LoVo (cell line): ENCODE data around the gene DTHD1.

Source experiments
- DNase-seq: peaks from one replicate; pipeline ENCODE4 v3.0.0-alpha.2; 2016; ENCODE audit warnings: low spot score

The DTHD1 gene

GRCh38 chr4:36313703-36314102 is 32.3 kb downstream of the DTHD1 start:
- no peak for DNase-seq

GRCh38 chr4:36316607-36317006 is 35.2 kb downstream of the DTHD1 start:
- DNase-seq: no peak

- DNase-seq: no peak
These were observed 36.3 kb downstream of the DTHD1 start for GRCh38 chr4:36317721-36318120.

DNA sequence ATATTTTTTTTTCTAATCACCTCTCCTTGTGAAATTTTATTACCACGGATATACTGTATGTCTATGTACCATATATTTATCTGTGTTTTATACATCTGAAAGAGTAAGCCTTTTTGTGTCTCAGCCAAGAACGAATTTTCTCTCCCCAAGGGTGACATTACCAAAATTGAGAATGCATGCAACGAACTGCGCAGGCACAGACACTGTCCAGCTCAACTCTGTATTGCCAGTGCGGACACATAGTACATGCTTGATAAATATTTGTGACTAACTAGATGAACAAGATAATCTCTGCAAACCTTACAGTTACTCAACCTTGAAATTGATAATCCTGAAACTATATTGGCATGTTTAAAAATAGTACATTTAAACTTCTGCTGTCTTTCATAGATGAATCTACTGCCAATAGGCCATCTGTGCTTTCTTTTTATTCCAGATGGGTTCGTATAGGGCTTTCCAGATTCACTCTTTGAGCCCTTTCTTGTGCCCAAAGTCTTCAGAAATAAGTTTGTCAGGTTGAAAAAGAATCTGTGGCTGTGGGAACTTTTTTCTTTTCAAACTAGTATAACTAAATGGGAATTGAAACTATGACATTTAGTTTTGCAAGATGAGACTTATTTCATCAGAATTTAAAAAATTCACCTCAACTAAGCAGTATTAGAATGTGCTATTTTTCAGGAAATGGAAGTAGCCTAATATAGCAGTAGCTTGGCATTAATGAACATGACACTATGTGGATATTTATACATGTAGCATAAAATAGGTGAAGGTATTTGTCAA is 38.9 kb downstream of the DTHD1 start:
- DNase-seq: no peak

DNA sequence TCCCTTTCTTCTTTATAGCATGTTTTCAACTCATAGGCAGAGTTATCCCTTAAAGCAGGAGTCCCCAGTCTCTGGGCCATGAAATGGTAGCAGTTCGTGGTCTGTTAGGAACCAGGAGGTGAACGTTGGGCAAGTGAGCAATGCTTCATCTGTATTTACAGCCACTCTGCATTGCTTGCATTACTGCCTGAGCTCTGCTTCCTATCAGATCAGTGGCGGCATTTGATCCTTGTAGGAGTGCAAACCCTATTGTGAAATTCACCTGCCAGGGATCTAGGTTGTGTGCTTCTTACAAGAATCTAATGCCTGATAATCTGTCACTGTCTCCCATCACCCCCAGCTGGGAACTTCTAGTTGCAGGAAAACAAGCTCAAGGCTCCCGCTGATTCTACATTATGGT is 39.8 kb downstream of the DTHD1 start:
- DNase-seq: no peak

- no peak for DNase-seq
These were observed 41.5 kb downstream of the DTHD1 start for GRCh38 chr4:36322921-36323354.

- no peak for DNase-seq
These were observed 42.5 kb downstream of the DTHD1 start for GRCh38 chr4:36323816-36324419.

DNA sequence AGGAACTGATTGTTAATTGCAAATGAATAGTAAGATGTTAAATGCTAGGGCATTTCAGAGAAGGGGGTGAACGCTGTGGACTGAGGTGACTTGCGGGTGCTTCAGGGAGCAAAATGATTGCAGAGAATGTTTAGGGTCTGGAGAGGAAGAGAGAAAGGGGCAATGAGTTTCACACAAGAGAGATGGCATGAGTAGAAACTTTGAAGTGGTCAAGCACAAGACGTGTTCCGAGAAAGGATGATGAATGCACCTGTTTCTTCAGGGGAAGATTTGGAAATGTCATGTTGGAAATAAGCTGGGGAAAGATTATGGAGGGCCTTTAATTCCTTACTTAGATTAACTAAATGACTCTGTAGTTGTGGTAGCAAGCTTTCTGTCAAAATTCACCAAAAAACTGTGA is 43.4 kb downstream of the DTHD1 start:
- DNase-seq: no peak

DNA sequence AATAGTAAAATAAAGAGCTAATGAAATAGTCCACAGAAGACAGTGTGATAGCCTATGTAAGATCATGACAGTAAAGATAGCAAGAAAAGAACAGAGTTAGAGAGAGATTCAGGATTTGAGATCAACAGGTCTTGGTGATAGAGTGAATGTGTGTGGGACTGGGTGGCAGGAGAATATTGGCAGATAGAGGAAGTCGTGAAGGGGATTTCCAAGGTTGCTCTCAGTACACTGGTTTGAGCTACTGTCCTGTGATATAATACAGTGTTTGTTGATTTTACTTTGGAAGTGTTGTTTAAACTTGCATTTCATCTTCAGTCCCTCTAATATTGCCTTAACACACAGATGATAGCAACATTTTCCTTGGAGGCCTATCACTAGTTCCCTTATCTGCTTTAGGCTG is 44.1 kb downstream of the DTHD1 start:
- DNase-seq: no peak

- DNase-seq: no peak
These were observed 44.5 kb downstream of the DTHD1 start for GRCh38 chr4:36325926-36326325.

GRCh38 chr4:36326476-36327029 is 45.1 kb downstream of the DTHD1 start:
- DNase-seq: no peak

DNA sequence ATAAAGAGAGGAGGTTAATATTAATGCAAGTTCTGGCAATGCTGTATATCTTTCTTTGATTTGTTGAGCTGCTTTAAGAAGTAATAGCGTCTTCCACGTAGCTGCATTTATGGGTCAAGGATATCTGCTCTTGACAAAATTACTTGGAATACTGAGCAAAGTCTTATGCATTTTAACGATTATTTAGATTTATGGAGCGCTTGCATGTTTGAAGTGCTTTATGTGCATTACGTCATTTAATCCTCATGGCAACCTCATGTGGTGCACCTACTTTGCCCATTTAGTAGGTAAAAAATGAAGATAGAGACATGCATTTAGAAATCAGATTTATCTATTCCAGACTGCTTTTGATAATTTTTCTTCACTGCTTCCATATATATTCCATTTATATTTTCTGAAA is 46.0 kb downstream of the DTHD1 start:
- DNase-seq: no peak

DNA sequence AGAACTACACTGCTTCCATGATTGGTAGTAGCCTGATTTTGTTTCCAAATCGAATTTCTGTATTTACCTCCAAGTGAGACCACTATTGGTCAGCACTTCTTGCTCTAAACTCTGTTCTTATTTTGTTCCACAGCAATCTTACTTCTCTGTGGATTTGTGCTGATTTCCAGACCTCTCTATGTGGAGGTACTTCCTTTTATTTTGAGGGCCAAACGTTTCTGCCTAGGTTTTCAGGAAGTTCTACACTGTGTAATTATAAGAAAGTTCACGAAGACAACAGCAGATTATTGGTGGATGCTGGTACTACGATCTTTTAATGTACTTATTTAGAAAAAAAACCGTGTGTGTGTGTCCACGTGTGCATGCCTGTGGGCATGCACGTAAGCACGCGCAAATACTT is 46.7 kb downstream of the DTHD1 start:
- no peak for DNase-seq

- DNase-seq: no peak
These were observed 47.8 kb downstream of the DTHD1 start for GRCh38 chr4:36329228-36329627.

DNA sequence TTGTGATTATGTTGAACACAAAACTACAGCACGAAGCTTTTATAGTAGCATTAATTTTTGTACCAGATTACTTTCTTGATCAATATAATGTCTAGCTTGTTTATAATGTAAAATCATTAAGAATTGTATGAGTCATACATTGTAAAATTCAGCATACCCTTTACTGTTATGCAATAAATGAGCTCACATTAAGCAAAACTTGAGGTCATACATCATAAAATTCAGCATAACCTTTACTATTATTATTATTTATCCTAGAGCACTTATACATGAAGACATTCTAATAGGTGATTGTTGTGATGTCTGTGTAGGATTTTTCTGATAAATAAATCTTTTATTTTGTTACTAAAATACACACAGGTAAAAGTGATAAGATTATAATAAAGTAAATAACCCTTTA is 49.4 kb downstream of the DTHD1 start:
- DNase-seq: no peak

DNA sequence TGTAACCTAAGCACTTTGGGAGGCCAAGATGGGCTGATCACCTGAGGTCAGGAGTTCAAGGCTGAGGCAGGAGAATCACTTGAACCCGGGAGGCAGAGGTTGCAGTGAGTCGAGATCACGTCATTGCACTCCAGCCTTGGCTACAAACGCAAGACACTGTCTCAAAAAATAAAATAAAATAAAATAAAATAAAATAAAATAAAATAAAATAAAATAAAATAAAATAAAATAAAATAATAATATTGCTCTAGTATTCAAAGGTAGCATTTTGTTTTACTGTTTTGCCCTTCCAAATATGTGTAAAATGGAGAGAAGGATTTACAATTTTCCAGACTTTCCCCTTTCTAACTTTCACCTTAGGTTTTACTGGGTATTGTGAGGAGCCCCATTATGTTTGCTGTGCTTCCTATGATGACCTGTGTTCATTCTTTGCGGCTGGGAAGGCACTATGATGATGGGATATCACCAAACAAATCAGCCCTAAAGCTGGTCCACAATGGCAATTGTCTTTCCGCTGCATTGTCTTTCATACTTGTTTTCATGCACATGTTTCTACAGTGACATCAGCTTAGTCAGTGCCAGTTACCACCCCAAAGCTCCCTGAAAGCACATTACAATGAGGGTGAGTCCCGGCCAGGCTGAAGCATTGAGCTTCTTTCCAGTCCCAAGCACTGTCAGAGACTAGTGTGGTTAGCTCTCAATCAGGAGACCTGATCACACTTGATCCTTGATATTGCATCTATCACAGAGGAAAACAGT is 50.8 kb downstream of the DTHD1 start:
- no peak for DNase-seq

DNA sequence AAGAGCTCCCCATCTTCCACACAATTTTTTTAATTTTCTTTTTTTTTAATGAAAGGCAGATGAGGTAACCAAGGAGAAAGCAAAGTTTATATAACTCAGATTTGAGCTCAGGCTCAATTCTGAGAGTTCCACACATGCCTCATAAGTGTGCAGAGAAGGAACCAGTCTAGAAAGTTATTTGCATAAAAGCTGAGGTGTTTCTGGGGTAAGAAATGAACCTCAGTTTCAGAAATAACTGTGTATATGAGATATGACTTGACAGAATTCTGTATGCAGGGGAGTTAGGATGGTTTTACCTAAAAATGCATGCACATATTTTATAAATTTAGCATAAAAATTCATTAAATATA is 51.3 kb downstream of the DTHD1 start:
- no peak for DNase-seq

DNA sequence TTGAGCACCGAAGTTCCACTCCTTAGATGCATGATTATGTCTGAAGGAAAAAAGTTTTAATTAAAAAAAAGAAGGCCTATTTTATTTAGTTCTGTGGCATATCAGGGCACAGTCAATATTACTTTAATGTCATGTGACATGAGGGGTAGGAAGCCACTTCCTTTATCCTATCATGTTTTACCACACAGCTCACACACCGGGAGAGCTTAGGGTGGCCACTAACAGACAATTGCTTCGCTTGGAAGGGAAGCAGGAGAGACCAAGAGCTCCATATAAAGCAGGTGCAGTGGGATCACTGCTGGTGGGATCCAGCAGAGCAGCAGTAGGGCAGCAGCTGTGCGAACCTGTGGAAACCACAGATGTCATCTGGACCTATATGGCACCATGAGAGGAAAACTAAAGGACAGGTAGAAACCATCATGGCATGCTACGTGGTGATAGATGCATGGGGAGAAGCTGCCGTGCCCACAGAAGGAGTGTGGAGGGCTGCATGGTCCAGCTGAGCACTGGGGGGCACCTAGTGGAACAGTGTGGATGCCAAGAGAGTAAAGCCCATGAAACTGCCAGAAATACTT is 52.0 kb downstream of the DTHD1 start:
- DNase-seq: no peak

GRCh38 chr4:36337665-36338185 is 56.3 kb downstream of the DTHD1 start:
- no peak for DNase-seq

DNA sequence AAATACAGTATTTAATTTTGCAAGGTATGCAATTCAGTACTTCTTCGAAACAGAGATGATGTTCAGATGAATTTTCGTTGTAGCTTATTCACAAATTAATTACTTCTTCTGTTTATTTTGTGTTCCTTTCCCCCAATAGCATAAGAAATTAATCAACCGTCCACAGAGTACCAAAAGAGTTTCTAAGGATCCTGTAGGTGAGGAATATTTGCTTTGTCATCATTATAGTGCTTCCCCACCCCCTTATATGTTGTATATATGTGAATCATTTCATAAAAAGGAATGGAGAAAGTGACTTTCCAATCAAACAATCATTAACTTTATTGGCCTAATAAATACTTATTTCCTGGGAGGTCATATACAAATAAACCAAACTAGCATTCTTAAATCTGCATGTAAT is 57.6 kb downstream of the DTHD1 start:
- DNase-seq: no peak

GRCh38 chr4:36341936-36342335 is 60.5 kb downstream of the DTHD1 start:
- DNase-seq: no peak

DNA sequence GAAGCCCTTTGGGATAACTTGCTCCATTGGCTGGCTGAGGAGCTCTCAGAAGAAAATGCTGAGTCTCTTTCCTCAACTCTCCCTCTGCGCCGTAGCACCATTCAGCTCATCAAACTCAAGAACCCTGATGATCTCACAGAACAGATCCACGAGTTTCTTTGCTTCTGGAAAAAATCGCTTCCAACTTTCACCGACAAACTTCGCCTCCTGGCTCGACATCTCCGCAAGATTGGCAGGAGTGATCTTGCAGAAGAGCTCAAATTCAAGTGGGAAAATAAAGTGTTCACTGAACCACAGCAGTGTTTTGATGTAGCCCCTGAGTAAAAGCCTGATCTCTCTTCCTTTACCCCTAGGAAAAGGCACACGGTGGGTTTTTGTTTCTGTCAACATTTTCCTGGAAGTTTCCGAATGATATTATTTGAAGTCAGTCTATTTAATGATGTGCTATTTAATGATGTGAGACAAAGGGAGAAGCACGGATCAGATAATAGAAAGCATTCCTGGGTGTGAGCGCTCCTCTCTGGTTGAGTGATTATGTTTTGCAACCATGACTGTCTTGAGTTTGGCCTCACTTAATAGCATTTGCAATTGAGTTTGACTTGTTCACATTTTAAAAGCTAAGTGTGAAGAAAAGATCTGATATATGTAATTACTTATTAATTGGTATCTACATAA is 62.2 kb downstream of the DTHD1 start:
- no peak for DNase-seq
